ENCODE data around the gene CCDC92. TPM values are rescaled to one million over a fixed set of nuclear protein-coding genes. Genes with fewer than 3 reads are reported as not detected.

The CCDC92 gene
- total and polyA plus RNA-seq, 7 experiments from 2014 or later: 17.3 to 34.4 (median 23.0) TPM

- peaks cover 36 to 46% (median 38%) of the 10 kb centered on the region in 7 donors for H3K4me1 Mint-ChIP-seq
- Histone ChIP-seq H3K36me3 (ENCODE audit: control insufficient read depth in 2 of 3, insufficient read depth in 3 of 3, low read length in 3 of 3) (peaks cover 0 to 24% (median 7%) of the 10 kb centered on the region in 3 experiments), H3K27ac (ENCODE audit: low read depth, low read length) (no peak overlapping the region), H3K9me3 (ENCODE audit: control insufficient read depth in 2 of 3, low read length in 3 of 3) (no peaks in the 10 kb centered on the region), H3K27me3 (ENCODE audit: control insufficient read depth in 2 of 2, insufficient read depth in 2 of 2, low read length in 2 of 2) (no peaks in the 10 kb centered on the region), H3K4me1 (ENCODE audit: control insufficient read depth in 2 of 2, insufficient read depth in 2 of 2, low read length in 2 of 2) (peaks cover 0 to 30% of the 10 kb centered on the region in 2 donors), H3K4me3 (ENCODE audit: low read length) (no peak overlapping the region)
- ChIA-PET POLR2A (no interaction called here), CTCF (no interaction called here)
- H3K27me3 Mint-ChIP-seq: no peaks in the 10 kb centered on the region
- ATAC-seq (no peak), DNase-seq (no peak)
- peak overlapping the region in 7 of 9 donors; percentile 28 to 75 (median 57) for H3K27ac Mint-ChIP-seq
- intact Hi-C loops (cut with micrococcal nuclease): loop anchor here in 1 of 2 donors (1.0 kb wide), 1 partner anchor 24 kb away; no protein-coding TSS in a partner anchor
- peaks cover 15 to 31% (median 22%) of the 10 kb centered on the region in 5 donors for H3K36me3 Mint-ChIP-seq
- peak overlapping the region in 6 of 10 donors; percentile 14 to 79 (median 66) for H3K4me3 Mint-ChIP-seq
- no peaks in the 10 kb centered on the region for H3K9me3 Mint-ChIP-seq
Observed at GRCh38 chr12:124008595-124008994, 36.0 kb upstream of the CCDC92 start.

GRCh38 chr12:124007826-124008570 lies 35.4 kb upstream of the CCDC92 start:
- no peaks in the 10 kb centered on the region for H3K27me3 ChIP-seq (ENCODE audit: control insufficient read depth in 2 of 2, insufficient read depth in 2 of 2, low read length in 2 of 2)
- H3K36me3 ChIP-seq (ENCODE audit: control insufficient read depth in 2 of 3, insufficient read depth in 3 of 3, low read length in 3 of 3): peaks cover 0 to 19% (median 6%) of the 10 kb centered on the region in 3 experiments
- peak; percentile 39 for ATAC-seq
- Mint-ChIP-seq H3K9me3 (no peaks in the 10 kb centered on the region), H3K4me1 (peaks cover 36 to 46% (median 38%) of the 10 kb centered on the region in 7 donors), H3K27me3 (no peaks in the 10 kb centered on the region), H3K27ac (peak overlapping the region; percentile 8 to 67 (median 53)), H3K36me3 (peaks cover 15 to 25% (median 17%) of the 10 kb centered on the region in 5 donors), H3K4me3 (peak overlapping the region; percentile 19 to 79 (median 59))
- peaks cover 0 to 30% of the 10 kb centered on the region in 2 donors for H3K4me1 ChIP-seq (ENCODE audit: control insufficient read depth in 2 of 2, insufficient read depth in 2 of 2, low read length in 2 of 2)
- H3K9me3 ChIP-seq (ENCODE audit: control insufficient read depth in 2 of 3, low read length in 3 of 3): no peaks in the 10 kb centered on the region
- ChIA-PET CTCF (no interaction called here), POLR2A (no interaction called here)
- intact Hi-C loops (cut with micrococcal nuclease): loop anchor here in 1 of 2 donors (1.0 kb wide), 1 partner anchor 24 kb away; no protein-coding TSS in a partner anchor
- H3K4me3 ChIP-seq (ENCODE audit: low read length): no peak overlapping the region
- DNase-seq: peak in 1 of 9 donors; percentile 6
- no peak overlapping the region for H3K27ac ChIP-seq (ENCODE audit: low read depth, low read length)

- CTCF ChIA-PET: interaction anchor here (0.7 to 1.2 kb wide), 4 partner anchors 8 to 25 kb away, joined by 3 read pairs; no protein-coding TSS in a partner anchor
- Mint-ChIP-seq H3K27me3 (no peaks in the 10 kb centered on the region), H3K4me3 (peak overlapping the region; percentile 64 to 80 (median 73)), H3K36me3 (peaks cover 8 to 19% (median 15%) of the 10 kb centered on the region in 5 donors), H3K9me3 (no peaks in the 10 kb centered on the region), H3K27ac (peak overlapping the region; percentile 75 to 96 (median 90)), H3K4me1 (peaks cover 36 to 41% (median 38%) of the 10 kb centered on the region in 7 donors)
- DNase-seq (no peak), ATAC-seq (peak; percentile 18)
- H3K4me3 ChIP-seq (ENCODE audit: low read length): peak overlapping the region; percentile 23
- no peaks in the 10 kb centered on the region for H3K27me3 ChIP-seq (ENCODE audit: control insufficient read depth in 2 of 2, insufficient read depth in 2 of 2, low read length in 2 of 2)
- peak overlapping the region; percentile 66 for H3K27ac ChIP-seq (ENCODE audit: low read depth, low read length)
- peaks cover 0 to 11% (median 0%) of the 10 kb centered on the region in 3 experiments for H3K36me3 ChIP-seq (ENCODE audit: control insufficient read depth in 2 of 3, insufficient read depth in 3 of 3, low read length in 3 of 3)
- POLR2A ChIA-PET: no interaction called here
- no peaks in the 10 kb centered on the region for H3K9me3 ChIP-seq (ENCODE audit: control insufficient read depth in 2 of 3, low read length in 3 of 3)
- intact Hi-C loops (cut with micrococcal nuclease): no loop called here
- peaks cover 0 to 30% of the 10 kb centered on the region in 2 donors for H3K4me1 ChIP-seq (ENCODE audit: control insufficient read depth in 2 of 2, insufficient read depth in 2 of 2, low read length in 2 of 2)
Observed at GRCh38 chr12:124006846-124007713, 34.4 kb upstream of the CCDC92 start.

- Histone ChIP-seq H3K4me1 (ENCODE audit: control insufficient read depth in 2 of 2, insufficient read depth in 2 of 2, low read length in 2 of 2) (peaks cover 0 to 30% of the 10 kb centered on the region in 2 donors), H3K4me3 (ENCODE audit: low read length) (peak overlapping the region; percentile 23), H3K27me3 (ENCODE audit: control insufficient read depth in 2 of 2, insufficient read depth in 2 of 2, low read length in 2 of 2) (no peaks in the 10 kb centered on the region), H3K36me3 (ENCODE audit: control insufficient read depth in 2 of 3, insufficient read depth in 3 of 3, low read length in 3 of 3) (peaks cover 0 to 4% (median 0%) of the 10 kb centered on the region in 3 experiments), H3K9me3 (ENCODE audit: control insufficient read depth in 2 of 3, low read length in 3 of 3) (no peaks in the 10 kb centered on the region), H3K27ac (ENCODE audit: low read depth, low read length) (peak overlapping the region; percentile 66)
- intact Hi-C loops (cut with micrococcal nuclease): no loop called here
- no peaks in the 10 kb centered on the region for H3K27me3 Mint-ChIP-seq
- peaks cover 36 to 41% (median 38%) of the 10 kb centered on the region in 7 donors for H3K4me1 Mint-ChIP-seq
- H3K36me3 Mint-ChIP-seq: peaks cover 3 to 14% (median 9%) of the 10 kb centered on the region in 5 donors
- no peaks in the 10 kb centered on the region for H3K9me3 Mint-ChIP-seq
- DNase-seq (peak in 7 of 9 donors; percentile 13 to 59 (median 50)), ATAC-seq (peak; percentile 72)
- peak overlapping the region; percentile 75 to 96 (median 90) for H3K27ac Mint-ChIP-seq
- POLR2A ChIA-PET: interaction anchor here (0.8 kb wide), 1 partner anchor 10 kb away, joined by 3 read pairs; no protein-coding TSS in a partner anchor
- CTCF ChIA-PET: interaction anchor here (0.7 to 1.2 kb wide), 5 partner anchors 9 to 765 kb away, joined by 3 read pairs; no protein-coding TSS in a partner anchor
- H3K4me3 Mint-ChIP-seq: peak overlapping the region; percentile 64 to 80 (median 73)
Observed at GRCh38 chr12:124006085-124006845, 33.6 kb upstream of the CCDC92 start.

- H3K9me3 Mint-ChIP-seq: no peaks in the 10 kb centered on the region
- peaks cover 0 to 30% of the 10 kb centered on the region in 2 donors for H3K4me1 ChIP-seq (ENCODE audit: control insufficient read depth in 2 of 2, insufficient read depth in 2 of 2, low read length in 2 of 2)
- no peak overlapping the region for H3K4me3 Mint-ChIP-seq
- H3K36me3 Mint-ChIP-seq: peaks cover 0 to 7% (median 3%) of the 10 kb centered on the region in 5 donors
- intact Hi-C loops (cut with micrococcal nuclease): no loop called here
- DNase-seq: no peak
- peak overlapping the region in 2 of 9 donors; percentile 1 to 27 for H3K27ac Mint-ChIP-seq
- no peak overlapping the region for H3K27ac ChIP-seq (ENCODE audit: low read depth, low read length)
- ChIA-PET CTCF (interaction anchor here (0.9 to 1.2 kb wide), 2 partner anchors 78 to 760 kb away, joined by 3 read pairs; no protein-coding TSS in a partner anchor), POLR2A (no interaction called here)
- peaks cover 30 to 42% (median 33%) of the 10 kb centered on the region in 7 donors for H3K4me1 Mint-ChIP-seq
- no peaks in the 10 kb centered on the region for H3K27me3 ChIP-seq (ENCODE audit: control insufficient read depth in 2 of 2, insufficient read depth in 2 of 2, low read length in 2 of 2)
- no peak for ATAC-seq
- no peaks in the 10 kb centered on the region for H3K27me3 Mint-ChIP-seq
- H3K9me3 ChIP-seq (ENCODE audit: control insufficient read depth in 2 of 3, low read length in 3 of 3): no peaks in the 10 kb centered on the region
- H3K36me3 ChIP-seq (ENCODE audit: control insufficient read depth in 2 of 3, insufficient read depth in 3 of 3, low read length in 3 of 3): peaks cover 0 to 4% (median 0%) of the 10 kb centered on the region in 3 experiments
- H3K4me3 ChIP-seq (ENCODE audit: low read length): no peak overlapping the region
Observed at GRCh38 chr12:124004233-124004875, 31.7 kb upstream of the CCDC92 start.

Measured in naive thymus-derived CD4-positive, alpha-beta T cell (primary cell).